K562 (cell line): ENCODE results near the gene AP1AR. TPM values are rescaled to one million over a fixed set of nuclear protein-coding genes. Genes with fewer than 3 reads are reported as not detected.

Experiments
- ATAC-seq: fragments of 200-7000 bp; cut with Tn5 transposase; 3 replicates; pipeline ENCODE4 v1.9.1; 2020; ENCODE audit warnings: moderate library complexity
- BruUV-seq: library from RNA; stranded (reverse); fragments of 400-500 nt; replicated peaks from 2 replicates; lab custom pipeline; 2021; lab: Mats Ljungman, UMichigan
- CTCF ChIA-PET: fragments of 300-600 bp; formaldehyde crosslinking; extraction: SDS; loops from one replicate; lab custom pipeline; 2021; ENCODE audit warnings: low intra/inter-chr PET ratio; lab: Yijun Ruan, JAX
- POLR2A ChIA-PET: fragments of 300-600, 350-650 bp; sonication (Branson Sonifier 250); formaldehyde crosslinking; extraction: SDS; loops from one replicate; lab custom pipeline; 2021; ENCODE audit warnings: antibody characterized with exemption, inconsistent platforms; lab: Yijun Ruan, JAX
- DNase-seq, 4 experiments: peaks; one replicate each; pipeline versions ENCODE4 v3.0.0 to v3.0.0-alpha.2; 2011 to 2018; ENCODE audit warnings: low spot score in 3 of 4, mixed read lengths in 3 of 4; ENCODE audit errors: extremely low read depth in 1 of 4
- FAIRE-seq: peaks from 2 replicates; lab custom pipeline; 2011; peaks lifted over from hg19 to GRCh38; lab: Jason Lieb, UNC
- H2AFZ ChIP-seq: 2 replicates; pipeline ENCODE4 v1.6.0; 2011; ENCODE audit warnings: low read depth, low read length, control low read depth, inconsistent platforms
- H3K27ac ChIP-seq: fragments of 200-600 bp; 3 replicates; pipeline ENCODE4 v1.8.0; 2011; ENCODE audit warnings: low read depth, mild to moderate bottlenecking, control low read depth, inconsistent platforms, low read length, moderate library complexity, mixed read lengths; ENCODE audit errors: extremely low read depth
- H3K27me3 ChIP-seq, 2 experiments: fragments of 300-600 bp in 1 of 2; 2 replicates in 1 of 2; 3 replicates in 1 of 2; pipeline versions ENCODE4 v1.6.0 to v1.8.0; 2011; ENCODE audit warnings: inconsistent platforms in 2 of 2, low read length in 2 of 2, mild to moderate bottlenecking in 1 of 2, mixed read lengths in 1 of 2, moderate library complexity in 1 of 2; ENCODE audit not compliant: control insufficient read depth in 2 of 2, insufficient read depth in 2 of 2
- H3K36me3 ChIP-seq: fragments of 300-600 bp; 3 replicates; pipeline ENCODE4 v1.8.0; 2011; ENCODE audit warnings: mild to moderate bottlenecking, low read length, inconsistent platforms; ENCODE audit not compliant: control insufficient read depth, insufficient read depth
- H3K4me1 ChIP-seq, 2 experiments: fragments of 200-600 bp in 1 of 2; replicated peaks in 1 of 2; 2 replicates in 1 of 2; 3 replicates in 1 of 2; pipeline versions ENCODE4 v1.5.1 to v1.8.0; 2011; ENCODE audit warnings: inconsistent platforms in 2 of 2, low read length in 2 of 2, mild to moderate bottlenecking in 1 of 2, mixed read lengths in 1 of 2, moderate library complexity in 1 of 2; ENCODE audit not compliant: control insufficient read depth in 2 of 2, insufficient read depth in 2 of 2
- H3K4me2 ChIP-seq: 2 replicates; pipeline ENCODE4 v1.6.1; 2011; ENCODE audit warnings: low read length, control low read depth, inconsistent platforms, mixed read lengths; ENCODE audit not compliant: insufficient read depth
- H3K4me3 ChIP-seq: fragments of 200-600 bp; sonication (generic), shearing (Covaris generic); 2 replicates; pipeline ENCODE4 v1.5.1; 2016; ENCODE audit warnings: control low read depth, inconsistent platforms
- H3K79me2 ChIP-seq: fragments of 200-600 bp; 3 replicates; pipeline ENCODE4 v1.8.0; 2011; ENCODE audit warnings: low read length, inconsistent platforms; ENCODE audit not compliant: control insufficient read depth, insufficient read depth
- H3K9ac ChIP-seq, 2 experiments: 2 replicates each; pipeline versions ENCODE4 v1.6.0 to v1.6.1; 2011; ENCODE audit warnings: low read depth in 2 of 2, low read length in 2 of 2, control low read depth in 1 of 2, inconsistent platforms in 1 of 2, mild to moderate bottlenecking in 1 of 2, mixed read lengths in 1 of 2; ENCODE audit not compliant: insufficient read depth in 1 of 2
- H3K9me1 ChIP-seq: one replicate; pipeline ENCODE4 v1.6.0; 2011; ENCODE audit warnings: inconsistent platforms, mild to moderate bottlenecking, low read length, moderate library complexity; ENCODE audit not compliant: control insufficient read depth, insufficient read depth
- H3K9me3 ChIP-seq: replicated peaks from 2 replicates; pipeline ENCODE4 v1.5.1; 2011; ENCODE audit warnings: low read depth, low read length, inconsistent platforms; ENCODE audit not compliant: control insufficient read depth, insufficient read depth
- H4K20me1 ChIP-seq: replicated peaks from 2 replicates; pipeline ENCODE4 v1.6.1; 2011; ENCODE audit warnings: low read length, inconsistent platforms, mixed read lengths; ENCODE audit not compliant: control insufficient read depth, insufficient read depth
- ATF7 ChIP-seq: fragments of 450-650 bp; IDR thresholded peaks from 2 replicates; pipeline ENCODE4 v1.7.1; 2014; ENCODE audit warnings: mild to moderate bottlenecking, moderate library complexity
- CREBBP ChIP-seq: IDR thresholded peaks from one replicate; pipeline ENCODE4 v1.6.1; 2012; ENCODE audit warnings: low read depth, mild to moderate bottlenecking, control low read depth, inconsistent platforms, low read length
- KDM2B ChIP-seq: fragments of 250-450 bp; sonication (Bioruptor Pico); IDR thresholded peaks from 2 replicates; pipeline ENCODE4 v1.8.0; 2021; ENCODE audit warnings: mild to moderate bottlenecking, moderate library complexity
- LEF1 ChIP-seq: fragments of 450-650 bp; IDR thresholded peaks from 2 replicates; pipeline ENCODE4 v1.6.1; 2016; ENCODE audit warnings: mild to moderate bottlenecking
- MCM2 ChIP-seq: fragments of 450-650 bp; IDR thresholded peaks from 2 replicates; pipeline ENCODE4 v1.6.1; 2017; ENCODE audit warnings: low read depth, mild to moderate bottlenecking
- MEF2A ChIP-seq: IDR thresholded peaks from 2 replicates; pipeline ENCODE4 v1.6.1; 2011; ENCODE audit warnings: low read depth, mild to moderate bottlenecking, low read length, moderate library complexity; ENCODE audit not compliant: control insufficient read depth
- POLR2AphosphoS5 ChIP-seq: IDR thresholded peaks from 2 replicates; pipeline ENCODE4 v1.6.1; 2011; ENCODE audit warnings: mild to moderate bottlenecking, low read depth, low read length, moderate library complexity; ENCODE audit not compliant: control insufficient read depth, insufficient read depth
- TAF15 ChIP-seq: fragments of 200-400 bp; formaldehyde crosslinking; IDR thresholded peaks from 2 replicates; pipeline ENCODE4 v1.6.1; 2017; ENCODE audit warnings: mild to moderate bottlenecking, low read depth, low read length, moderate library complexity
- TBL1XR1 ChIP-seq, 2 experiments: IDR thresholded peaks; 2 replicates each; pipeline ENCODE4 v1.6.1; 2012; ENCODE audit warnings: improper control_type of control experiment in 2 of 2, low read length in 2 of 2, mild to moderate bottlenecking in 1 of 2
- ZFP30 ChIP-seq: fragments of 250-450 bp; sonication (Bioruptor Pico); IDR thresholded peaks from 2 replicates; pipeline ENCODE4 v1.8.0; 2022; ENCODE audit warnings: moderate library complexity, mild to moderate bottlenecking, inconsistent platforms, borderline replicate concordance
- WGBS: fragments of 100-300 bp; shearing (Covaris generic); methylation state at CpG from one replicate; pipeline ENCODE4 v1.1.6; 2016; ENCODE audit warnings: low coverage, mixed read lengths; ENCODE audit not compliant: insufficient coverage; ENCODE audit errors: missing lambda C conversion rate; 5-methylcytosine and 5-hydroxymethylcytosine counted together
- in situ Hi-C: fragments of 300-500 bp; cut with MboI; formaldehyde crosslinking; loops from 4 replicates; pipeline ENCODE4 v1.15.0; 2018; ENCODE audit warnings: inconsistent platforms, mixed read lengths
- intact Hi-C: fragments of 100-400 bp; cut with micrococcal nuclease; formaldehyde crosslinking; loops from 2 replicates; pipeline ENCODE4 v1.14.2; 2022
- polyA plus RNA-seq, 8 experiments: library from polyadenylated mRNA; depleted of rRNA in 4 of 8; stranded (reverse) in 5 of 8; unstranded in 3 of 8; fragments of >200 nt; fragmentation: Nextera tagmentation in 2 of 8; fragmentation: Illumina TruSeq in 1 of 8; extraction: Ambion mirVana in 2 of 8; extraction: Trizol in 1 of 8; gene quantifications; 2 replicates each; pipeline versions ENCODE4 v1.2.1 to v1.2.3, GENCODE V29; 2011 to 2014; ENCODE audit warnings: inconsistent platforms in 1 of 8, missing spikeins in 1 of 8
- total RNA-seq, 7 experiments: library from RNA; depleted of rRNA in 6 of 7; stranded (reverse); fragments of >200 nt in 6 of 7; fragmentation: Illumina TruSeq in 2 of 7; extraction: Trizol in 2 of 7; gene quantifications; 2 replicates each; pipeline versions ENCODE4 v1.2.1 to v1.2.3, GENCODE V29; 2011 to 2021; ENCODE audit warnings: low replicate concordance in 1 of 7
- TF ChIP-seq, protein P1 (sequence below), 3 experiments: fragments of 200-800 bp in 1 of 3; sonication (Bioruptor generic) in 1 of 3; sonication (generic) in 1 of 3; formaldehyde crosslinking in 1 of 3; IDR thresholded peaks; 2 replicates each; pipeline versions ENCODE4 v1.6.1 to v1.8.0; 2016 to 2022; ENCODE audit warnings: mild to moderate bottlenecking in 2 of 3, missing compliant biosample characterization in 2 of 3, missing genetic modification characterization in 2 of 3, missing genetic modification reagents in 1 of 3
- TF ChIP-seq, protein P2 (sequence below): fragments of 250-450 bp; sonication (Bioruptor Pico); IDR thresholded peaks from 2 replicates; pipeline ENCODE4 v1.8.0; 2021; ENCODE audit warnings: borderline replicate concordance, mild to moderate bottlenecking, moderate library complexity; ENCODE audit not compliant: poor library complexity, severe bottlenecking
- TF ChIP-seq, protein P3 (sequence below), 2 experiments: fragments of 450-650 bp; IDR thresholded peaks; 2 replicates each; pipeline ENCODE4 v1.6.1; 2016
- TF ChIP-seq, protein P4 (sequence below): fragments of 250-450 bp; sonication (Bioruptor Pico); IDR thresholded peaks from 2 replicates; pipeline ENCODE4 v1.4.0; 2020

Gene AP1AR
- total and polyA plus RNA-seq, 9 of the 15 experiments (the other 6 are each of a cell fraction or from before 2014, with no cell fraction given), result 2.6 to 20.7 (median 12.2) TPM

DNA sequence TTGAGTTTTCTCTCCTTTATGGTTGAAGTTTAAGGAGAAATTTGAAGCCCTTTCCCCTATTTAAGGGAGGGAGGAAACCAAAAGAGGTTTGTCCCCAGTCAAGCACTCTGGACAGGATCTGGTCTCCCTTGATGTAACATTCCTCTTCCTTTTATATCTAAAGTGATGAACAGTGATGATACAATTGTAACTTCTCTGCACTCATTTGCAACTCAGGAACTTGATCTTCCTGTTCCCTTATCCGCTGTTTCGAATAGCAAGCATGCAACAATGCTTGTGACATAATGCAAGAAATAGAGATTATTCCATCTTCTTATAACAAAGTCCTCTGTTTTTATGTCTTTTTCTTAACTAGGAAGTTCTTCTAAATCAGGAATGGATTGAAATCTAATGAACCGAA is 83.9 kb downstream of the AP1AR start:
- Histone ChIP-seq H3K36me3 (no peaks in the 10 kb centered on the region), H3K9me1 (no peaks in the 10 kb centered on the region), H2AFZ (no peak overlapping the region), H3K9ac (no peak overlapping the region), H3K4me1 (peaks cover 0 to 13% of the 10 kb centered on the region in 2 experiments; a peak in 4 of 5 replicates), H4K20me1 (no peaks in the 10 kb centered on the region; the same call in 1 of the 2 replicates), H3K4me2 (no peak overlapping the region), H3K27me3 (no peaks in the 10 kb centered on the region; a peak in 1 of 5 replicates), H3K4me3 (no peak overlapping the region), H3K79me2 (no peaks in the 10 kb centered on the region), H3K9me3 (no peaks in the 10 kb centered on the region), H3K27ac (no peak overlapping the region)
- ChIA-PET CTCF (interaction anchor here (0.6 kb wide), 1 partner anchor 318 kb away, joined by 4 read pairs; no protein-coding TSS in a partner anchor), POLR2A (no interaction called here)
- intact Hi-C loops (no loop called here), in situ Hi-C loops (no loop called here)
- FAIRE-seq, result no peak
- DNase-seq, result no peak
- no TSS peak for BruUV-seq
- ATAC-seq, result no peak
- 28% methylated on average over 3 of the region's 3 CpGs for WGBS
- TF ChIP-seq LEF1 (no peak), ATF7 (no peak), TAF15 (no peak), POLR2AphosphoS5 (no peak), MCM2 (no peak), ZFP30 (no peak), KDM2B (CRISPR knock-in tag) (no peak), TBL1XR1 (IDR thresholded peaks at IDR 0.05; ENCODE audit: low read length in 2 of 2) (no peak), CREBBP (no peak), MEF2A (no peak)
- TF ChIP-seq, protein P1, sequence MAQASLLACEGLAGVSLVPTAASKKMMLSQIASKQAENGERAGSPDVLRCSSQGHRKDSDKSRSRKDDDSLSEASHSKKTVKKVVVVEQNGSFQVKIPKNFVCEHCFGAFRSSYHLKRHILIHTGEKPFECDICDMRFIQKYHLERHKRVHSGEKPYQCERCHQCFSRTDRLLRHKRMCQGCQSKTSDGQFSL (CRISPR knock-in tag; IDR thresholded peaks at IDR 0.05), result no peak
- TF ChIP-seq, protein P1 (tag; IDR thresholded peaks at IDR 0.05), result no peak
- TF ChIP-seq, protein P2, sequence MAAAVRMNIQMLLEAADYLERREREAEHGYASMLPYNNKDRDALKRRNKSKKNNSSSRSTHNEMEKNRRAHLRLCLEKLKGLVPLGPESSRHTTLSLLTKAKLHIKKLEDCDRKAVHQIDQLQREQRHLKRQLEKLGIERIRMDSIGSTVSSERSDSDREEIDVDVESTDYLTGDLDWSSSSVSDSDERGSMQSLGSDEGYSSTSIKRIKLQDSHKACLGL (CRISPR knock-in tag), result no peak
- TF ChIP-seq, protein P3, sequence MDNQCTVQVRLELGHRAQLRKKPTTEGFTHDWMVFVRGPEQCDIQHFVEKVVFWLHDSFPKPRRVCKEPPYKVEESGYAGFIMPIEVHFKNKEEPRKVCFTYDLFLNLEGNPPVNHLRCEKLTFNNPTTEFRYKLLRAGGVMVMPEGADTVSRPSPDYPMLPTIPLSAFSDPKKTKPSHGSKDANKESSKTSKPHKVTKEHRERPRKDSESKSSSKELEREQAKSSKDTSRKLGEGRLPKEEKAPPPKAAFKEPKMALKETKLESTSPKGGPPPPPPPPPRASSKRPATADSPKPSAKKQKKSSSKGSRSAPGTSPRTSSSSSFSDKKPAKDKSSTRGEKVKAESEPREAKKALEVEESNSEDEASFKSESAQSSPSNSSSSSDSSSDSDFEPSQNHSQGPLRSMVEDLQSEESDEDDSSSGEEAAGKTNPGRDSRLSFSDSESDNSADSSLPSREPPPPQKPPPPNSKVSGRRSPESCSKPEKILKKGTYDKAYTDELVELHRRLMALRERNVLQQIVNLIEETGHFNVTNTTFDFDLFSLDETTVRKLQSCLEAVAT (IDR thresholded peaks at IDR 0.05), result no peak
- TF ChIP-seq, protein P4, sequence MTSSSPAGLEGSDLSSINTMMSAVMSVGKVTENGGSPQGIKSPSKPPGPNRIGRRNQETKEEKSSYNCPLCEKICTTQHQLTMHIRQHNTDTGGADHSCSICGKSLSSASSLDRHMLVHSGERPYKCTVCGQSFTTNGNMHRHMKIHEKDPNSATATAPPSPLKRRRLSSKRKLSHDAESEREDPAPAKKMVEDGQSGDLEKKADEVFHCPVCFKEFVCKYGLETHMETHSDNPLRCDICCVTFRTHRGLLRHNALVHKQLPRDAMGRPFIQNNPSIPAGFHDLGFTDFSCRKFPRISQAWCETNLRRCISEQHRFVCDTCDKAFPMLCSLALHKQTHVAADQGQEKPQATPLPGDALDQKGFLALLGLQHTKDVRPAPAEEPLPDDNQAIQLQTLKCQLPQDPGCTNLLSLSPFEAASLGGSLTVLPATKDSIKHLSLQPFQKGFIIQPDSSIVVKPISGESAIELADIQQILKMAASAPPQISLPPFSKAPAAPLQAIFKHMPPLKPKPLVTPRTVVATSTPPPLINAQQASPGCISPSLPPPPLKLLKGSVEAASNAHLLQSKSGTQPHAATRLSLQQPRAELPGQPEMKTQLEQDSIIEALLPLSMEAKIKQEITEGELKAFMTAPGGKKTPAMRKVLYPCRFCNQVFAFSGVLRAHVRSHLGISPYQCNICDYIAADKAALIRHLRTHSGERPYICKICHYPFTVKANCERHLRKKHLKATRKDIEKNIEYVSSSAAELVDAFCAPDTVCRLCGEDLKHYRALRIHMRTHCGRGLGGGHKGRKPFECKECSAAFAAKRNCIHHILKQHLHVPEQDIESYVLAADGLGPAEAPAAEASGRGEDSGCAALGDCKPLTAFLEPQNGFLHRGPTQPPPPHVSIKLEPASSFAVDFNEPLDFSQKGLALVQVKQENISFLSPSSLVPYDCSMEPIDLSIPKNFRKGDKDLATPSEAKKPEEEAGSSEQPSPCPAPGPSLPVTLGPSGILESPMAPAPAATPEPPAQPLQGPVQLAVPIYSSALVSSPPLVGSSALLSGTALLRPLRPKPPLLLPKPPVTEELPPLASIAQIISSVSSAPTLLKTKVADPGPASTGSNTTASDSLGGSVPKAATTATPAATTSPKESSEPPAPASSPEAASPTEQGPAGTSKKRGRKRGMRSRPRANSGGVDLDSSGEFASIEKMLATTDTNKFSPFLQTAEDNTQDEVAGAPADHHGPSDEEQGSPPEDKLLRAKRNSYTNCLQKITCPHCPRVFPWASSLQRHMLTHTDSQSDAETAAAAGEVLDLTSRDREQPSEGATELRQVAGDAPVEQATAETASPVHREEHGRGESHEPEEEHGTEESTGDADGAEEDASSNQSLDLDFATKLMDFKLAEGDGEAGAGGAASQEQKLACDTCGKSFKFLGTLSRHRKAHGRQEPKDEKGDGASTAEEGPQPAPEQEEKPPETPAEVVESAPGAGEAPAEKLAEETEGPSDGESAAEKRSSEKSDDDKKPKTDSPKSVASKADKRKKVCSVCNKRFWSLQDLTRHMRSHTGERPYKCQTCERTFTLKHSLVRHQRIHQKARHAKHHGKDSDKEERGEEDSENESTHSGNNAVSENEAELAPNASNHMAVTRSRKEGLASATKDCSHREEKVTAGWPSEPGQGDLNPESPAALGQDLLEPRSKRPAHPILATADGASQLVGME (CRISPR knock-in tag), result no peak
